Body of pancreas (tissue), 4 donors: Measurements from ENCODE around the gene ZNF614. TPM values are rescaled to one million over a fixed set of nuclear protein-coding genes. Genes with fewer than 3 reads are reported as not detected.
A peak's percentile ranks its signal among the peaks of the same experiment; 100 is the strongest.
"Not testable (repeated sequence)": the region's sequence is repeated elsewhere in the genome, so short reads cannot be mapped to it uniquely, and the experiment has no call there.

ENCODE experiments used
- ATAC-seq: fragments of 150-250 bp; one replicate; pipeline ENCODE4 v1.9.1; 2016
- DNase-seq, 4 donors: peaks; one replicate each; pipeline ENCODE4 v3.0.0-alpha.2; 2019
- H3K27ac ChIP-seq, 4 donors: fragments of 200-600 bp; sonication (generic); 1 replicate in 3 of 4; 2 replicates in 1 of 4; pipeline versions ENCODE4 v1.5.1 to v1.6.1; 2016 to 2019; ENCODE audit warnings: mild to moderate bottlenecking in 1 of 4, mixed read lengths in 1 of 4, moderate library complexity in 1 of 4
- H3K27me3 ChIP-seq, 2 donors: fragments of 200-600 bp; sonication (generic); one replicate each; pipeline ENCODE4 v1.6.0; 2016; ENCODE audit warnings: mild to moderate bottlenecking in 1 of 2
- H3K36me3 ChIP-seq, 2 donors: fragments of 200-600 bp; sonication (generic); replicated peaks in 1 of 2; 2 replicates each; pipeline ENCODE4 v1.5.1; 2016; ENCODE audit warnings: low read depth in 2 of 2; ENCODE audit not compliant: insufficient read depth in 1 of 2
- H3K4me1 ChIP-seq: fragments of 200-600 bp; sonication (generic); one replicate; pipeline ENCODE4 v1.6.0; 2016
- H3K4me3 ChIP-seq, 2 donors: fragments of 200-600 bp; sonication (generic); 1 replicate in 1 of 2; 2 replicates in 1 of 2; pipeline ENCODE4 v1.5.1; 2016 to 2019
- H3K9me3 ChIP-seq, 3 donors: fragments of 200-600 bp; sonication (generic); 1 replicate in 2 of 3; 2 replicates in 1 of 3; pipeline ENCODE4 v1.5.1; 2016
- POLR2A ChIP-seq, 3 donors: fragments of 450-650 bp; IDR thresholded peaks; one replicate each; pipeline ENCODE4 v1.6.1; 2016; ENCODE audit warnings: antibody characterized with exemption in 3 of 3, mild to moderate bottlenecking in 2 of 3
- WGBS, 2 donors: methylation state at CpG; one replicate each; pipeline ENCODE4 v1.1.5; 2017; 5-methylcytosine and 5-hydroxymethylcytosine counted together
- intact Hi-C: fragments of 100-400 bp; cut with DNase I; formaldehyde crosslinking; loops from one replicate; pipeline ENCODE4 v1.15.1; 2023
- total RNA-seq, 2 donors: library from RNA; depleted of rRNA; stranded (reverse); fragments of >200 nt; gene quantifications; one replicate each; pipeline ENCODE4 v1.1.0, GENCODE V29; 2016
- TF ChIP-seq, protein P1 (sequence below), 7 experiments: fragments of 450-650 bp in 4 of 7; fragments of 200-600 bp in 3 of 7; sonication (generic) in 3 of 7; IDR thresholded peaks; one replicate each; pipeline ENCODE4 v1.5.1; 2016 to 2019; ENCODE audit warnings: antibody characterized with exemption in 7 of 7

Gene ZNF614
- total RNA-seq, 2 donors from 2014 or later: 1.3 to 1.6 TPM

DNA sequence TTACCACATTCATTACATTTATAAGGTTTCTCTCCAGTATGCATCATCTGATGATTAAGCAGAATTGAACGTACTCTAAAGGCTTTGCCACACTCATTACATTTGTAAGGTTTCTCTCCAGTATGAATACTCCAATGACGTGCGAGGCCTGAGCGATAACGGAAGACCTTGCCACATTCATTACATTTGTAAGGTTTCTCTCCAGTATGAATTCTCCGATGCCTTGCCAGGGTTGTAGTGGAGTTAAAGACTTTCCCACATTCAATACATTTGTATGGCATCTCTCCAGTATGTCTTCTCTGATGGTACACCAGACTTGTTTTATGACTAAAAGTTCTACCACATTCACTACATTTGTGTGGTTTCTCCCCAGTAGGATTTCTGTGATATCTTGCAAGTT, 37.2 kb upstream of the ZNF614 start:
- DNase-seq (no peak), ATAC-seq (no peak)
- H3K4me3 ChIP-seq: no peak overlapping the region
- no peak for TF ChIP-seq POLR2A (IDR thresholded peaks at IDR 0.05)
- TF ChIP-seq, protein P1, sequence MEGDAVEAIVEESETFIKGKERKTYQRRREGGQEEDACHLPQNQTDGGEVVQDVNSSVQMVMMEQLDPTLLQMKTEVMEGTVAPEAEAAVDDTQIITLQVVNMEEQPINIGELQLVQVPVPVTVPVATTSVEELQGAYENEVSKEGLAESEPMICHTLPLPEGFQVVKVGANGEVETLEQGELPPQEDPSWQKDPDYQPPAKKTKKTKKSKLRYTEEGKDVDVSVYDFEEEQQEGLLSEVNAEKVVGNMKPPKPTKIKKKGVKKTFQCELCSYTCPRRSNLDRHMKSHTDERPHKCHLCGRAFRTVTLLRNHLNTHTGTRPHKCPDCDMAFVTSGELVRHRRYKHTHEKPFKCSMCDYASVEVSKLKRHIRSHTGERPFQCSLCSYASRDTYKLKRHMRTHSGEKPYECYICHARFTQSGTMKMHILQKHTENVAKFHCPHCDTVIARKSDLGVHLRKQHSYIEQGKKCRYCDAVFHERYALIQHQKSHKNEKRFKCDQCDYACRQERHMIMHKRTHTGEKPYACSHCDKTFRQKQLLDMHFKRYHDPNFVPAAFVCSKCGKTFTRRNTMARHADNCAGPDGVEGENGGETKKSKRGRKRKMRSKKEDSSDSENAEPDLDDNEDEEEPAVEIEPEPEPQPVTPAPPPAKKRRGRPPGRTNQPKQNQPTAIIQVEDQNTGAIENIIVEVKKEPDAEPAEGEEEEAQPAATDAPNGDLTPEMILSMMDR (IDR thresholded peaks at IDR 0.05): no peak
- H3K4me1 ChIP-seq: no peaks in the 10 kb centered on the region
- no peaks in the 10 kb centered on the region for H3K27me3 ChIP-seq
- peaks cover 0 to 88% (median 5%) of the 10 kb centered on the region in 3 donors for H3K9me3 ChIP-seq
- WGBS, 2 donors: 96 to 97% methylated on average over 6 of the region's 6 CpGs
- intact Hi-C loops: no loop called here
- H3K27ac ChIP-seq: no peak overlapping the region
- peaks cover 30 to 35% of the 10 kb centered on the region in 2 donors for H3K36me3 ChIP-seq

DNA sequence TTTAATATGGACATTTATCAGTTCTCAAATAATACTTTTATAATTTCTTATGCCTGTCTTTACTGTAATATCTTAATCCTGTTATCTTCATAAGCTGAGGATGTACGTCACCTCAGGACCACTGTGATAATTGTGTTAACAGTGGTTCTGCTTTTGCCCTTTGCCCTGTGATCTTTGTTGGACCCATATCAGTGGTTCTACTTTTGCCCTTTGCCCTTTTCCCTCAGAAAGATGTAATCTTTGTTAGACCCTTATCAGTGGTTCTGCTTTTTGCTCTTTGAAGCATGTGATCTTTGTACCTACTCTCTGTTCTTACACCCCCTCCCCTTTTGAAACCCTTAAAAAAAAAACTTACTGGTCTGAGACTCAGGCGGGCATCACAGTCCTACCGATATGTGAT, 28.3 kb upstream of the ZNF614 start:
- DNase-seq, intact Hi-C loops, ATAC-seq, H3K4me3 ChIP-seq, H3K27ac ChIP-seq, H3K27me3 ChIP-seq, H3K36me3 ChIP-seq, H3K4me1 ChIP-seq: not testable (repeated sequence)
- peaks cover 0 to 41% (median 0%) of the 10 kb centered on the region in 3 donors for H3K9me3 ChIP-seq
- 94 to 96% methylated on average over 3 of the region's 3 CpGs for WGBS, 2 donors

DNA sequence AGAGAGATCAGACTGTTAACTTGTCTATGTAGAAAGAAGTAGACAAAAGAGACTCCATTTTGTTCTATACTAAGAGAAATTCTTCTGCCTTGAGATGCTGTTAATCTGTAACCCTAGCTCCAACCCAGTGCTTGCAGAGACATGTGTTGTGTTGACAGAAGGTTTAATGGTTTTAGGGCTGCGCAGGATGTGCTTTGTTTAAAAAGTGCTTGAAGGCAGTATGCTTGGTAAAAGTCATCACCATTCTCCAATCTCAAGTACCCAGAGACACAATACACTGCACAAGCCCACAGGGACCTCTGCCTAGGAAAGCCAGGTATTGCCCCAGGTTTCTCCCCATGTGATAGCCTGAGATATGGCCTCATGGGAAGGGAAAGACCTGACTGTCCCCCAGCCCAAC, 23.6 kb upstream of the ZNF614 start:
- 53 to 83% methylated on average over 1 of the region's 1 CpG for WGBS, 2 donors
- H3K4me3 ChIP-seq, ATAC-seq, H3K36me3 ChIP-seq, intact Hi-C loops, H3K27me3 ChIP-seq, H3K4me1 ChIP-seq, DNase-seq, H3K27ac ChIP-seq: not testable (repeated sequence)
- peaks cover 0 to 35% (median 0%) of the 10 kb centered on the region in 3 donors for H3K9me3 ChIP-seq

GRCh38 chr19:52048555-52049501, 20.6 kb upstream of the ZNF614 start, which contains the start of gene ZNF432:
Gene ZNF432, minus strand, starts transcription at chr19:52048838. Its CDS starts 1,970 bp downstream, at chr19:52046868.
- Histone ChIP-seq H3K27me3 (no peaks in the 10 kb centered on the region), H3K9me3 (peaks cover 0 to 50% (median 0%) of the 10 kb centered on the region in 3 donors), H3K27ac (peak within 1 kb of the TSS; percentile 35 to 86 (median 79)), H3K4me3 (peak within 1 kb of the TSS; percentile 16), H3K4me1 (no peaks in the 10 kb centered on the region), H3K36me3 (peaks cover 2 to 13% of the 10 kb centered on the region in 2 donors)
- TF ChIP-seq, protein P1 (IDR thresholded peaks at IDR 0.05): no peak
- TF ChIP-seq POLR2A (IDR thresholded peaks at IDR 0.05): peak in 2 of 3 donors; percentile 66 to 67
- peak; percentile 93 for ATAC-seq
- 7 to 22% methylated on average over 57 to 58 of the region's 60 CpGs for WGBS, 2 donors
- intact Hi-C loops: no loop called here
- peak; percentile 76 to 91 (median 81) for DNase-seq

DNA sequence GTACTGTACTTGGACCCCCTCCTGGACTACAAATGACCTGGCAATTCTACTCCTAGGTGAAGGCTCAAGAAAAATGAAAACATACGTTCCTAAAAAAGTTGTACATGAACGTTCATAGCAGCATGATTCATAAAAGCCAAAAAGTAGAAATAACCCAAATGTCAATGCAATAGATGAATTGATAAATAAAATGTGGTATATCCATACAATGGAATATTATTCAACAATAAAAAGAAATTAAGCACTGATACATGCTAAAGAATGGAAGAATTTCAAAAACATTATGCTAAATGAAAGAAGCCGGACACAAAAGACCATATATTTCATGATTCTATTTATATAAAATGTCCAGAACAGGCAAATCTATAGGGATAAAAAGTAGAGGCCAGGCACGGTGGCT, 11.0 kb upstream of the ZNF614 start:
- DNase-seq (no peak), ATAC-seq (no peak)
- intact Hi-C loops: no loop called here
- no peak overlapping the region for H3K27ac ChIP-seq
- H3K36me3 ChIP-seq: peaks cover 63 to 72% of the 10 kb centered on the region in 2 donors
- H3K4me1 ChIP-seq: no peaks in the 10 kb centered on the region
- H3K9me3 ChIP-seq: peaks cover 0 to 71% (median 18%) of the 10 kb centered on the region in 3 donors
- 90 to 96% methylated on average over 4 of the region's 4 CpGs for WGBS, 2 donors
- no peak overlapping the region for H3K4me3 ChIP-seq
- TF ChIP-seq, protein P1 (IDR thresholded peaks at IDR 0.05): no peak
- no peak for TF ChIP-seq POLR2A (IDR thresholded peaks at IDR 0.05)
- no peaks in the 10 kb centered on the region for H3K27me3 ChIP-seq
